ENCODE results near the gene GFRA1. TPM values are rescaled to one million over a fixed set of nuclear protein-coding genes. Genes with fewer than 3 reads are reported as not detected.

Gene GFRA1
- total RNA-seq = 5.1 and 33.4 TPM in 2 replicates

DNA sequence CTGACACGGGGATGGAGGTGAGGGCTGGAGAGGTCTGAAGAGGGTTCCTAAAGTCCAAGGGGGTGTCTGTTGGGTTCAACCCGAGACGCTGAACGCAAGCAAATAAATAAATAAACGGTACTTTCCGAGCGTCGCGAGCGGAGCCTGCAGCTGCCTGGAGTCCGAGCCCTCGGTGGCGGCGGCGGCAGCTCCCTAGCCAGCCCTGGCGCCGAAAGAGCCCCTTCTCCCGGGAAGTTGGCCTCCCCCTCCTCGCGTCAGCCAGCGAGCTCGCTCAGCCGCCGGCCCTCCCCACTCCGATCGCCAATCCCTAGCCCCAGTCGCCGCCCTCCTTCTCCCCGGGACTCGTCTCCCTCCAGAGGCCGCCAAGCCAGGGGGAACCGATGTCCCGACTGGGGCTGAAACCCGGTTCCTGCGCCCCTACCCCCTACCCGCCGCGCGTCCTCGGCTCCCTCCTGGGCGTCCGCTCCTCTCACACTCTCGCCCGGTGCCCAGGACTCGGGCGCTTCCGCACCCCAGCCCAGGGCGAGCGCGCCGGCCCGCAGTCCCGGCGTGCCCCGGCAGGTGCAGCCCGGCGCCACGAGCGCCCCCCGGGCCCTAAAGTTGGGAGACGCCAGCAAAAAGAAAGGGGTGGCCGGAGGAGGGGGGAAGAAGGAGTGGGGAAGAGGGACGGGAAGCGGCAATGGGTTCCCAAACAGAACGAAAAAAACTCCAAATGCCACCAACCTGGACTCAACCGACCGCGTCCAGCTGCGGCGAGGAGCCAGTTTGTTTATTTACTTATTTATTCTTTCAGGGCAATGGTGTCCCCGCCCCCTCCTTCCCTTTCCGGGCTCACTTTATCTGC is at the start of gene GFRA1:
GFRA1 (minus strand) TSS at position 767 of the 844 bp plus-strand sequence. CDS start 1,177 bp downstream, outside the sequence.

Other genes with a start within 250 kb of the GFRA1 start
- not detected in 2 replicates for gene CCDC172, start 51.2 kb upstream of the GFRA1 start, total RNA-seq
- not detected in 2 replicates for gene PNLIPRP3, start 154.6 kb upstream of the GFRA1 start, total RNA-seq